ENCODE results near the gene UBN2. TPM values are rescaled to one million over a fixed set of nuclear protein-coding genes. Genes with fewer than 3 reads are reported as not detected.

UBN2 gene
- total and polyA plus RNA-seq, 2 of the 13 experiments (the other 11 are each of a cell fraction or from before 2014, with no cell fraction given), result 5.6 to 5.7 TPM

- TF ChIP-seq MTERF4 (CRISPR knock-in tag; IDR thresholded peaks at IDR 0.05), result no peak
- TF ChIP-seq ZNF790 (CRISPR knock-in tag; IDR thresholded peaks at IDR 0.05; ENCODE audit: borderline replicate concordance), result 0 out of 2 replicates have a peak, but pooled peaks have one; percentile 68
- peak; percentile 30; the same call in 1 of the 2 replicates for TF ChIP-seq RARA (CRISPR knock-in tag; IDR thresholded peaks at IDR 0.05)
- peak; percentile 95 for TF ChIP-seq HDAC1 (CRISPR knock-in tag; IDR thresholded peaks at IDR 0.05)
- TF ChIP-seq MXI1 (IDR thresholded peaks at IDR 0.05; ENCODE audit: borderline replicate concordance, low read depth, low read length), result peak; percentile 90; the same call in 2 of the 3 replicates
- TF ChIP-seq ZBTB8A (CRISPR knock-in tag; IDR thresholded peaks at IDR 0.05; ENCODE audit: borderline replicate concordance, low read depth), result no peak
- peak; percentile 92 for TF ChIP-seq YEATS4 (CRISPR knock-in tag; IDR thresholded peaks at IDR 0.05; ENCODE audit: borderline replicate concordance)
- peak; percentile 34 for TF ChIP-seq ZNF883 (CRISPR knock-in tag; IDR thresholded peaks at IDR 0.05; ENCODE audit: not compliant biosample characterization)
- TF ChIP-seq ZNF761 (CRISPR knock-in tag; conservative IDR thresholded peaks at IDR 0.05), result 0 out of 2 replicates have a peak, but pooled peaks have one; percentile 33
- TF ChIP-seq ISX (CRISPR knock-in tag; conservative IDR thresholded peaks at IDR 0.05), result peak; percentile 86; the same call in 1 of the 2 replicates
- TF ChIP-seq TAF15 (IDR thresholded peaks at IDR 0.05; ENCODE audit: low read depth, low read length, poor library complexity, severe bottlenecking), result no peak
- peak; percentile 72 for TF ChIP-seq MXD1 (CRISPR knock-in tag; IDR thresholded peaks at IDR 0.05)
- TF ChIP-seq ZNF549 (CRISPR knock-in tag; IDR thresholded peaks at IDR 0.05), result 0 out of 2 replicates have a peak, but pooled peaks have one; percentile 29
- peak; percentile 98 for TF ChIP-seq ARID4A (CRISPR knock-in tag; IDR thresholded peaks at IDR 0.05; ENCODE audit: borderline replicate concordance)
- 0 out of 2 replicates have a peak, but pooled peaks have one; percentile 18 for TF ChIP-seq NFKB2 (CRISPR knock-in tag; IDR thresholded peaks at IDR 0.05; ENCODE audit: borderline replicate concordance)
Observed at GRCh38 chr7:139230774-139231512, at the start of gene UBN2 (continued).
